GM23338 (cell line): Measurements from ENCODE around the gene DACT1. TPM values are rescaled to one million over a fixed set of nuclear protein-coding genes. Genes with fewer than 3 reads are reported as not detected.

Experiments used
- ATAC-seq: fragments of 200-7000 bp; cut with Tn5 transposase; 3 replicates; pipeline ENCODE4 v1.9.1; 2020
- DNase-seq: peaks from one replicate; pipeline ENCODE4 v3.0.0-alpha.2; 2015; ENCODE audit warnings: low spot score
- H2AFZ ChIP-seq: fragments of 200-600 bp; sonication (generic); 2 replicates; pipeline ENCODE4 v1.8.0; 2016; ENCODE audit warnings: antibody characterized with exemption, mild to moderate bottlenecking, moderate library complexity
- H3F3A ChIP-seq: fragments of 200-600 bp; sonication (generic); replicated peaks from 2 replicates; pipeline ENCODE4 v1.8.0; 2017; ENCODE audit warnings: antibody characterized with exemption, mixed run types, low read depth
- H3K27ac ChIP-seq: fragments of 200-600 bp; sonication (generic); 2 replicates; pipeline ENCODE4 v1.6.1; 2016; ENCODE audit warnings: low read depth
- H3K27me3 ChIP-seq: fragments of 200-600 bp; sonication (generic); 2 replicates; pipeline ENCODE4 v1.8.0; 2016; ENCODE audit warnings: mild to moderate bottlenecking, mixed run types, moderate library complexity; ENCODE audit not compliant: insufficient read depth
- H3K36me3 ChIP-seq: fragments of 200-600 bp; sonication (generic); 2 replicates; pipeline ENCODE4 v1.8.0; 2016; ENCODE audit warnings: mild to moderate bottlenecking; ENCODE audit not compliant: insufficient read depth
- H3K4me1 ChIP-seq: fragments of 200-600 bp; sonication (generic); 2 replicates; pipeline ENCODE4 v1.8.0; 2016; ENCODE audit warnings: mild to moderate bottlenecking, moderate library complexity; ENCODE audit not compliant: insufficient read depth
- H3K4me2 ChIP-seq: fragments of 200-600 bp; sonication (generic); 2 replicates; pipeline ENCODE4 v1.7.1; 2017; ENCODE audit warnings: mixed run types
- H3K4me3 ChIP-seq: fragments of 200-600 bp; sonication (generic); 2 replicates; pipeline ENCODE4 v1.6.1; 2016; ENCODE audit warnings: mixed run types
- H3K79me2 ChIP-seq: fragments of 200-600 bp; sonication (generic); replicated peaks from 2 replicates; pipeline ENCODE4 v1.8.0; 2017; ENCODE audit warnings: mild to moderate bottlenecking; ENCODE audit not compliant: insufficient read depth
- H3K9me2 ChIP-seq: fragments of 200-600 bp; sonication (generic); 2 replicates; pipeline ENCODE4 v1.8.0; 2017; ENCODE audit not compliant: insufficient read depth
- H4K20me1 ChIP-seq: fragments of 200-600 bp; sonication (generic); replicated peaks from 2 replicates; pipeline ENCODE4 v1.8.0; 2017; ENCODE audit warnings: mild to moderate bottlenecking; ENCODE audit not compliant: insufficient read depth
- H3K27ac Mint-ChIP-seq: 2 replicates; pipeline ENCODE4 v1.8.0; 2020; ENCODE audit warnings: inconsistent platforms, mild to moderate bottlenecking, moderate library complexity, mixed read lengths
- H3K27me3 Mint-ChIP-seq: 3 replicates; pipeline ENCODE4 v1.8.0; 2022; ENCODE audit warnings: low read depth, mild to moderate bottlenecking, moderate library complexity, mixed read lengths, inconsistent platforms; ENCODE audit not compliant: insufficient read depth, poor library complexity
- H3K36me3 Mint-ChIP-seq: 3 replicates; pipeline ENCODE4 v1.8.0; 2021; ENCODE audit warnings: low read depth, mild to moderate bottlenecking, inconsistent platforms, moderate library complexity, mixed read lengths
- H3K4me1 Mint-ChIP-seq: 3 replicates; pipeline ENCODE4 v1.8.0; 2020; ENCODE audit warnings: mild to moderate bottlenecking, inconsistent platforms, mixed read lengths
- H3K4me3 Mint-ChIP-seq: 3 replicates; pipeline ENCODE4 v1.8.0; 2021; ENCODE audit warnings: moderate library complexity, mild to moderate bottlenecking, inconsistent platforms, mixed read lengths
- H3K9me3 Mint-ChIP-seq: 3 replicates; pipeline ENCODE4 v1.8.0; 2020; ENCODE audit warnings: moderate library complexity, mild to moderate bottlenecking, inconsistent platforms, mixed read lengths
- CREB1 ChIP-seq: fragments of 250-450 bp; sonication (Bioruptor Pico); IDR thresholded peaks from 2 replicates; pipeline ENCODE4 v1.5.0; 2020; ENCODE audit warnings: low read depth, mild to moderate bottlenecking, moderate library complexity
- ETS1 ChIP-seq: IDR thresholded peaks from 2 replicates; pipeline ENCODE4 v1.6.1; 2016; ENCODE audit warnings: antibody characterized with exemption
- EZH2 ChIP-seq: fragments of 200-600 bp; sonication (generic); IDR thresholded peaks from one replicate; pipeline ENCODE4 v1.8.0; 2017; ENCODE audit warnings: antibody characterized with exemption, mild to moderate bottlenecking, low read depth; ENCODE audit not compliant: unreplicated experiment
- EZH2phosphoT487 ChIP-seq: fragments of 200-600 bp; sonication (generic); IDR thresholded peaks from one replicate; pipeline ENCODE4 v1.8.1; 2018; ENCODE audit warnings: antibody characterized with exemption; ENCODE audit not compliant: unreplicated experiment
- JUNB ChIP-seq: IDR thresholded peaks from one replicate; pipeline ENCODE4 v1.6.1; 2016; ENCODE audit warnings: antibody characterized with exemption; ENCODE audit not compliant: unreplicated experiment
- NANOG ChIP-seq: IDR thresholded peaks from 2 replicates; pipeline ENCODE4 v1.6.1; 2016; ENCODE audit warnings: antibody characterized with exemption, borderline replicate concordance
- REST ChIP-seq: IDR thresholded peaks from one replicate; pipeline ENCODE4 v1.6.1; 2018; ENCODE audit warnings: antibody characterized with exemption; ENCODE audit not compliant: unreplicated experiment
- STAT1 ChIP-seq: IDR thresholded peaks from one replicate; pipeline ENCODE4 v1.6.1; 2016; ENCODE audit warnings: antibody characterized with exemption; ENCODE audit not compliant: unreplicated experiment
- ZNF114 ChIP-seq: fragments of 250-450 bp; sonication (Bioruptor Pico); IDR thresholded peaks from 2 replicates; pipeline ENCODE4 v1.5.0; 2020; ENCODE audit warnings: mild to moderate bottlenecking, moderate library complexity
- ZNF331 ChIP-seq: fragments of 250-450 bp; sonication (Bioruptor Pico); IDR thresholded peaks from 2 replicates; pipeline ENCODE4 v1.5.0; 2020; ENCODE audit warnings: low read depth, mild to moderate bottlenecking, moderate library complexity
- polyA plus RNA-seq: library from polyadenylated mRNA; unstranded; fragments of >200 nt; fragmentation: Nextera tagmentation; extraction: Ambion mirVana; gene quantifications from 2 replicates; pipeline ENCODE4 v1.2.1, GENCODE V29; 2016
- total RNA-seq: library from RNA; depleted of rRNA; stranded (reverse); fragments of >200 nt; shearing (Covaris generic); gene quantifications from 2 replicates; pipeline ENCODE4 v1.2.3, GENCODE V29; 2014
- TF ChIP-seq, protein P1 (sequence below), 2 experiments: fragments of 200-600 bp in 1 of 2; sonication (generic) in 1 of 2; conservative IDR thresholded peaks; 2 replicates each; pipeline versions ENCODE4 v1.5.1 to v1.6.1; 2016 to 2017; ENCODE audit warnings: antibody characterized with exemption in 2 of 2, low read depth in 2 of 2, mild to moderate bottlenecking in 2 of 2, moderate library complexity in 1 of 2

DACT1 gene
- total and polyA plus RNA-seq, 2 experiments from 2014 or later: 5.7 to 26.6 TPM

DNA sequence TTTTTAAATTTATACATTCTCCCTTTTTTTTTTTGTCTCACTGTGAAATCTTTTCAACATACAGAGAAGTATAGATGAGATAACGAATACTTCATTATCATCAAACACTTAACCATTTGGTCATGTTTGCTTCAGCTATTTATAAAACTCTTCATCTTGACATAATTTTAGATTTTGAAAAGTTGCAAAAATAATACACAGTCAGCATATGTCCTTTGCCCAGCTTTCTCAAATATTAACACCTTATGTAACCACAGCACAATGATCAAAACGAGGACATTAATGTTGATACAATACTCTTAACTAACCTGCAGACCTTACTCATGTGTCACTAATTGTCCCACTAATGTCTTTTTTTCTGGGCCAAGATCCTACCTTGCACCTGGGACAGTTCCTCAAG is 36.0 kb downstream of the DACT1 start:
- Histone ChIP-seq H3K4me3 (no peak overlapping the region), H3K4me1 (peaks cover 19% of the 10 kb centered on the region; the same call in 1 of the 2 replicates), H3K4me2 (no peak overlapping the region), H3K9me2 (no peaks in the 10 kb centered on the region), H4K20me1 (no peaks in the 10 kb centered on the region), H3K79me2 (no peaks in the 10 kb centered on the region), H3K27me3 (no peaks in the 10 kb centered on the region), H3K36me3 (no peaks in the 10 kb centered on the region), H2AFZ (no peak overlapping the region), H3K27ac (no peak overlapping the region), H3F3A (no peaks in the 10 kb centered on the region)
- Mint-ChIP-seq H3K4me3 (no peak overlapping the region), H3K27me3 (no peaks in the 10 kb centered on the region), H3K27ac (no peak overlapping the region), H3K36me3 (no peaks in the 10 kb centered on the region), H3K4me1 (peaks cover 11% of the 10 kb centered on the region; the same call in 2 of the 3 replicates), H3K9me3 (no peaks in the 10 kb centered on the region)
- DNase-seq: no peak
- TF ChIP-seq ZNF114 (CRISPR knock-in tag) (no peak), EZH2 (no peak), NANOG (no peak)
- TF ChIP-seq, protein P1, sequence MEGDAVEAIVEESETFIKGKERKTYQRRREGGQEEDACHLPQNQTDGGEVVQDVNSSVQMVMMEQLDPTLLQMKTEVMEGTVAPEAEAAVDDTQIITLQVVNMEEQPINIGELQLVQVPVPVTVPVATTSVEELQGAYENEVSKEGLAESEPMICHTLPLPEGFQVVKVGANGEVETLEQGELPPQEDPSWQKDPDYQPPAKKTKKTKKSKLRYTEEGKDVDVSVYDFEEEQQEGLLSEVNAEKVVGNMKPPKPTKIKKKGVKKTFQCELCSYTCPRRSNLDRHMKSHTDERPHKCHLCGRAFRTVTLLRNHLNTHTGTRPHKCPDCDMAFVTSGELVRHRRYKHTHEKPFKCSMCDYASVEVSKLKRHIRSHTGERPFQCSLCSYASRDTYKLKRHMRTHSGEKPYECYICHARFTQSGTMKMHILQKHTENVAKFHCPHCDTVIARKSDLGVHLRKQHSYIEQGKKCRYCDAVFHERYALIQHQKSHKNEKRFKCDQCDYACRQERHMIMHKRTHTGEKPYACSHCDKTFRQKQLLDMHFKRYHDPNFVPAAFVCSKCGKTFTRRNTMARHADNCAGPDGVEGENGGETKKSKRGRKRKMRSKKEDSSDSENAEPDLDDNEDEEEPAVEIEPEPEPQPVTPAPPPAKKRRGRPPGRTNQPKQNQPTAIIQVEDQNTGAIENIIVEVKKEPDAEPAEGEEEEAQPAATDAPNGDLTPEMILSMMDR (conservative IDR thresholded peaks at IDR 0.05; ENCODE audit: low read depth in 2 of 2): no peak
- ATAC-seq: no peak

DNA sequence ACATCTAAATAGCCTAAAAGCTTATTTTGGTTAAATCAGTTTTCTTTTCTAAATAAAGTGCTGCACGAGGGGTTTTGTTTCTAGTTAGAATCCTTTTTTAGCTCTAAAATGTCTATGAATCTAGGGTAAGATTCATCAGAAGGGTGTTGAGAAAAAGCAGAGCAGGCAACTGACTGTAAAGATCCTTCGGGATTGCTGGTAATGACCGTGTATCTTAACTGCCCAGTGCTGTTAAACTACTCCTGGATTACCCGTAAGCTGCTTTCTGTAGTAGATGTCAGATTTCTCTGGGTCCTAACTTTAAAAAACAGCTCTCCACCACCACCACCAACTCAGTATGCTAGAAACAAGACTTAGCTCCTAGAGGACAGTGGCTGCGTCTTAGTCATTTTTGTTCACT is 39.2 kb downstream of the DACT1 start:
- Mint-ChIP-seq H3K27ac (no peak overlapping the region), H3K27me3 (no peaks in the 10 kb centered on the region), H3K4me3 (no peak overlapping the region), H3K36me3 (no peaks in the 10 kb centered on the region), H3K4me1 (no peaks in the 10 kb centered on the region), H3K9me3 (no peaks in the 10 kb centered on the region)
- Histone ChIP-seq H3K4me1 (no peaks in the 10 kb centered on the region), H3K36me3 (no peaks in the 10 kb centered on the region), H3F3A (no peaks in the 10 kb centered on the region), H4K20me1 (no peaks in the 10 kb centered on the region), H3K4me2 (no peak overlapping the region), H3K4me3 (no peak overlapping the region), H3K27me3 (no peaks in the 10 kb centered on the region), H3K9me2 (0 out of 2 replicates have a peak, but pooled peaks cover 3% of the 10 kb centered on the region), H3K27ac (no peak overlapping the region), H2AFZ (no peak overlapping the region; the same call in none of the 2 replicates), H3K79me2 (no peaks in the 10 kb centered on the region)
- ATAC-seq (no peak), DNase-seq (no peak)
- TF ChIP-seq JUNB (no peak), ZNF331 (no peak), ZNF114 (CRISPR knock-in tag) (no peak), EZH2phosphoT487 (no peak), STAT1 (no peak)

GRCh38 chr14:58677517-58677916 is 39.8 kb downstream of the DACT1 start:
- Histone ChIP-seq H3K9me2 (0 out of 2 replicates have a peak, but pooled peaks cover 3% of the 10 kb centered on the region), H3K79me2 (no peaks in the 10 kb centered on the region), H3K27me3 (no peaks in the 10 kb centered on the region), H3K4me1 (no peaks in the 10 kb centered on the region), H3K36me3 (no peaks in the 10 kb centered on the region), H2AFZ (no peak overlapping the region), H3K4me2 (no peak overlapping the region), H3K4me3 (no peak overlapping the region), H3K27ac (no peak overlapping the region), H4K20me1 (no peaks in the 10 kb centered on the region), H3F3A (no peaks in the 10 kb centered on the region)
- Mint-ChIP-seq H3K4me3 (no peak overlapping the region), H3K27ac (no peak overlapping the region), H3K9me3 (no peaks in the 10 kb centered on the region), H3K36me3 (no peaks in the 10 kb centered on the region), H3K4me1 (no peaks in the 10 kb centered on the region), H3K27me3 (no peaks in the 10 kb centered on the region)
- ATAC-seq: no peak
- no peak for DNase-seq
- TF ChIP-seq REST (no peak), EZH2phosphoT487 (no peak), EZH2 (no peak), JUNB (no peak), NANOG (no peak), ZNF114 (CRISPR knock-in tag) (no peak), CREB1 (no peak), STAT1 (no peak), ETS1 (no peak)
- TF ChIP-seq, protein P1 (conservative IDR thresholded peaks at IDR 0.05; ENCODE audit: low read depth in 2 of 2): no peak
